AG08396 (cell line): Measurements from ENCODE around the gene DIDO1.
"Not testable (repeated sequence)": the region's sequence is repeated elsewhere in the genome, so short reads cannot be mapped to it uniquely, and the experiment has no call there.

Source experiments
- DNase-seq: peaks from one replicate; pipeline ENCODE4 v3.0.0; 2012; ENCODE audit warnings: low spot score, mixed read lengths

Gene DIDO1

GRCh38 chr20:62879275-62880146 lies 46.8 kb downstream of the DIDO1 start:
- no peak for DNase-seq

DNA sequence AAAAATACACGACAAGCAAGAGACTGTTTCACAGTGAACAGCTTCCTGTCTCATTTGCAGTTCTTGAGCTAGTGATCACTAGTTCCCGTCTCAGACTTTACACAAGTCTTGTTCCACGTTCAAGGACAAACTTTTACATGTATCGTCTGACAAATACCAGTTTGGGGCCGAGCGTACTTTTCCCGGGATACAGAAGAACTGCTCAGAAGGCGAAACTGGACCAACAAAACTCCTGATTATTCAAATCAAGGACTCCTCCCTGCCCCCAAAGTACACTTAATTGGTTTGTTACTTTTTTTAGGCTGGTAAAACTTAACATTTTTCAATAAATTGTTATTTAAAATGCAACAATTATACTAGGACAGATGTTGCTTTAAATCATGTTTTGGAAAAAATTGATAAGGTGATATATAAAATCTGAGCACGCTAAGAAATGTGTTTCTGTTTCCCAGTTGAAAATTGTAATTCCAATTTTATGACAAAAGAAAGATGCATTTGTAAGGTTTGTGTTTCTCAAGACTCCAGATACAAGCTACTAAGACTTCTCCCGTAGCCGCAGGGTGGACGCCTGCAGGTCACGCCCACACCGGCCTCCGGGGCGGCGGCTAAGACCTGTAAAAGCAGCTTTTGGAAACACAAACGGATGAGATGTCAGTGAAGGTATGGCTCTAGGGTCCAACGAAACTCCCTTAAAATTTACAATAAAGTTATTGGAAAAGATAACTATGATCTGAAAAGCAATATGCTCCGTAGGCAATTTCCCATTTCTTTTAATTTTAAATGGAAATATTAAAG lies 47.9 kb downstream of the DIDO1 start:
- no peak for DNase-seq

DNA sequence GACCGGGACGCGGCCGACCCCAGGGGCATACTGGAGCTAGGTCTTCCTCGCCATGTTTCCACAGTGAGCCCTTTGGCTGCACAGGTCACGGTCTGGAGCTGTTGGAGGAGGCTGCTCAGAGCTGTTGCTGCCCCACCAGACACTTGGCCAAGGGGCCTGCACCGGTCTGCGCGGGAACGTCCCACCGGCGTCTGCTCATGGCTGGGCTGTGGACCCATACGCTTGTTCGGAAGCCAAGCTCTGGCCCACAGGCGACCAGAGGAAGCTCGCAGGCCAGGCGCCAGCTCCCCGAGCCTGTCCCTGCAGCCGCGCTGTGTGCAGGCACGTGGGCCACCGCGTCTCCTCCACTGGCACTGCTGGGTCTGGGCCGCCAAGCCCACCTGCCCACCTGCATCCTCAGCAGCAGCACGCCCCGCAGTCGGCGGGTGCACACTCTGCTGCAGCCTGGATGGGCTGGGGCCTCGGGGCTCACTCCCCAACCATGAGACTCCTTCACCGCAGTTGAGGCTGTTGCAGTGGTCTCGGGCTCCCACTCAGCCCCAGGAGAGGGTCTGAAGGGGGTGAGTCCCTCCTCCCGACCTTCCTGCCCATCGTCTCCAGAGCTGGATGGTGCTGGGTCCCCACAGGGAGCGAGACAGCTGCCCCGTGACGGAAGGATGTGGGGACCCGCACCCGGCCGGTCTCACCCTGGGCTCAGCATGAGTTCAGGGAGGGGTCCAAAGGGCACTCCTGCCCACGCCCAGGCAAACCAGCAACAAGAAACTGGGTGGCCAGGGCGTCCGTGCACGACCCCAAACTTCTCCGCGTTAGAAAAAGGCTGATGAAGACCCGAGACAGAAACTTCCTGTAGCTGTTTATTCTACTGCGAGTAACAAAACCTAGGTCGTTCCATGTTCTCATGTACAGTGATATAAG lies 49.1 kb downstream of the DIDO1 start:
- peak; percentile 75 for DNase-seq

DNA sequence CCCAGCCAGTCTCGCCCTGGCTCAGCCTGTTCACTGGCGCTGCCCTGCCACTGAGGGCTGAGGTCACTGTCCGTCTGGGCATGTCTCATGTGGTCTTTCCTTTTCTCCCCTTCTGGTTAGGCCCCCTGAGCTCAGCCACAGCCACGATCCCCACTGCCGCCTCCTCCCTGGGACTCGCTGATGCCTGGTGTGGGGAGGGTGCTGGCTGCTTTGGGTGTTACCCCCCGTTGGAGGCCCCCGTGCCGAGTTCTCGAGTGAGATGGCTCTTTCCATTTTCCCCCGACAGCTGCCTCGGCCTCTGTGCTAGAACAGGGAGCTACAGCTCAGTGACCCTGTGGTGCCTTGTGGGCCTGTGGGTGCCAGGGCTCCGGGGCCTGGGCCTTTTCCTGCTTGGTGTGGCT lies 49.8 kb downstream of the DIDO1 start:
- no peak for DNase-seq

DNA sequence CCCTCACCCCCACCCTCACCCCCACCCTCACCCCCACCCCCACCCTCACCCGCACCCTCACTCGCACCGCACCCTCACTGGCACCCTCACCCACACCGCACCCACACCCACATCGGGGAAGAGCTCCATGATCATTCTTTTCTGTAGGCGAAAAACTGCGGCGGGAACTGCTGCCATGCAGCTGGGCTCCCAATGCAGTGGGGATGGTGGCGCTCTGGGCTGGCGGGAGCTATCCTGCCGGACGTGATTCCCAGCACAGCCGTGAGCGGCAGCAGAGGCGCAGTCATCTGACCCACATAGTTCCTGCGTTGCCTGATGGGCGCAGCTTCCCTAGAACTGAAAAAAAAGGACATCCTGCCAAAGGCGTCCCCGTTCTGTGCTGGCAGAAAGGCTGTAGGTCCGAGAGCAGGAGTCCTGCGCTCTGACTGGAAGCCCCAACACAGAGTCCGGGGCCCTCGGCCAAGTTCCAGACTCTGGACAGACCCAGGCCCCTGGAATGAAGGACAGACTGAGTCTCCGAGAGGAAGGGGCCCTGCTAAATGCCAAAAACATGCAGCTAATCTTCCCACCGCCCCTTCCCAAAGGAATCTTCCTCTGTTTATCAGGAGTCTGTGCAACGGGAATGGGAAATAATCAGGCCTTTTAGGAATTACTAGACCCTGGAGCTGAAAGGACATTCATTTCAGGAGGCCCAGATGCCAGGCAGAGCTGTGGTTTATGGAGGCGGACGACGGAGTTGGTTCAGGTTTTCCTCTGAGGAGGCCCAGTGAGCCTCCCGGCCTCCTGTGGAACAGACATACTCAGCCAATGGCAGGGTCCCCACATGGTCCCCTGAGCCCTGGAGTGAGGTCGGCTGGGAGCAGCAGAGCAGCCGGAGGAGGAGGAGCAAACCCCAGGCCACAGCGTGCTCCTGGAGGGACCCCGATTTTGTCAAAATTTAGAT lies 50.6 kb downstream of the DIDO1 start:
- DNase-seq: peak; percentile 93

- no peak for DNase-seq
These were observed 51.4 kb downstream of the DIDO1 start for GRCh38 chr20:62874964-62875344.

DNA sequence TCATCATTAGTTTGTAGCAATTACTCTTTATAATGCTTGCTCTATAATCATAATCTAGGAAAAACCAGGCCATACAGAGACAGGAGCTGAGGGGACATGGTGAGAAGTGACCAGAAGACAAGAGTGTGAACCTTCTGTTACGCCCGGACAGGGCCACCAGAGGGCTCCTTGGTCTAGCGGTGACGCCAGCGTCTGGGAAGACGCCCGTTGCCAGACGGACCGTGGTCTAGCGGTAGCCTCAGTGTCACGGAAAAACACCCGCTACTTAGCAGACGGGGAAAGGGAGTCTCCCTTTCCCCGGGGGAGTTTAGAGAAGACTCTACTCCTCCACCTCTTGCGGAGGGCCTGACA lies 52.6 kb downstream of the DIDO1 start:
- not testable (repeated sequence) for DNase-seq

- DNase-seq: no peak
These were observed 53.0 kb downstream of the DIDO1 start for GRCh38 chr20:62873280-62873679.

- DNase-seq: no peak
These were observed 53.4 kb downstream of the DIDO1 start for GRCh38 chr20:62872862-62873261.

DNA sequence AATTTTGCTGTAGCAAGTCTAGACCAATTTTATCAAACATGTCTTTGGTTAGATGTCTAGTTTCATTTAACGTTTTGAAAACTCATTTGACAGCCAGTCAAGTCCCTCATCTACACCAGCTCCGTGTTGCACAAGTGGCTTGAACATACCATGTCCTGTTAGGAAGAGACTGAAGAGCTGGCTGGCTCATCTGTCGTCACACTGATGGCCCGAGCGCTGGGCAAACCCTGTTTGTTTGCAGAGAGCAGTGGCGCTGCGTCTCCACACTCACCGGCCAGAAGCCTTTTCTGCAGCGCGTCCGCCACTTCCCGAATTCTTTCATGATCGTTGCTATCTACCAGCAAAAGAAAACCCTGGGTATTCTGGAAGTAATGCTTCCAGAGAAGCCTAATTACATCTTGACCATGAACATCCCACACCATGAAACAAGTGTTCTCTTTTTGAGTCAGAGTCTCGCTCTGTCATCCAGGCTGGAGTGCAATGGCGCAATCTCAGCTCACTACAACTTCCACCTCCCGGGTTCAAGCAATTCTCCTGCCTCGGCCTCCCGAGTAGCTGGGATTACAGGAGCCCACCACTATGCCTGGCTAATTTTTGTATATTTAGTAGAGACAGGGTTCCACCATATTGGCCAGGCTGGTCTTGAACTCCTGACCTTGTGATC lies 54.0 kb downstream of the DIDO1 start:
- no peak for DNase-seq

DNA sequence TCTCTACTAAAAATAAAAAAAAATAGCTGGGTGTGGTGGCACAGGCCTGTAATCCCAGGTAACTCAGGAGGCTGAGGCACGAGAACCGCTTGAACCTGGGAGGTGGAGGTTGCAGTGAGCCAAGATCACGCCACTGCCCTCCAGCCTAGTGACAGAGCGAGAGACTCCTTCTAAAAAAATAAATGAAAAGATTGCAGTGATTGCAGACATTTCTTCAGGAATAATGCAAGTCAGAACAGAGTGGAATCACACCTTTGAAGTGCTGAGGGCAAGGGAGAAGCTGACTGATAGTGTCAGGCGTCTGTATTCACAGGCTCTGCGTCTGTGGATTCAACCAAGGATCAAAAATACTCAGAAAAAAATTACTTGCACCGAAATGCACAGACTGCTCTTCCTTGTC lies 62.1 kb downstream of the DIDO1 start:
- DNase-seq: no peak

DNA sequence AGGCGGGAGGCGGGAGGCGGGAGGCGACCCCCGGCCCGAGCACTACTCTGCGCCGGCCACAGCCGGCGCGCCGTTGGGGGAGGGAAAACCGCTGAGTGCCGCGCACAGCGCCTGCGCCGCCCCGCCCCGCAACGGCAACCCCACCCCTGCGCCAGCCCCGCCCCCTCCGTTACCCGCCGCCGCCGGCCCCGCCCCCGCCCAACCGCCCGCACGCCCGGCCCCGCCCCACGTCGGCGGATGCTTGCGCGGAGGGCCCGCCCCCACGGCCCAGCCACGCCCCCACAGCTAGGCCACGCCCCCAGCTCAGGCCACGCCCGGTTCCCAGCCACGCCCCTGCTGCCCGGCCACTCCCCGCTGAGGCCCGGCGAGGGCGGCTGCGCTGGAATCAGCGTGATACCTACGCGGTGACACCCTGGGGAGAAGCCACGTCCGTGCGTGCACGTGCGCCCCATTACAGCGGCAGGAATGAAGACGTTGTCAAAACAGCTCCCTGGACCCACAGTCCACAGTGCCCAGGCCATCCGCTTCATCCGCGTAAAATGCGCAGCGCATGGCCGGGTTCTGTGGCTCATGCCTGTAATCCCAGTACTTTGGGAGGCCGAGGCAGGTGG lies 64.5 kb downstream of the DIDO1 start, which contains the start of gene TCFL5:
Gene TCFL5, minus strand, starts transcription at position 97 of the 611 bp plus-strand sequence. CDS start 152 bp downstream, outside the sequence.
- DNase-seq: peak; percentile 99

DNA sequence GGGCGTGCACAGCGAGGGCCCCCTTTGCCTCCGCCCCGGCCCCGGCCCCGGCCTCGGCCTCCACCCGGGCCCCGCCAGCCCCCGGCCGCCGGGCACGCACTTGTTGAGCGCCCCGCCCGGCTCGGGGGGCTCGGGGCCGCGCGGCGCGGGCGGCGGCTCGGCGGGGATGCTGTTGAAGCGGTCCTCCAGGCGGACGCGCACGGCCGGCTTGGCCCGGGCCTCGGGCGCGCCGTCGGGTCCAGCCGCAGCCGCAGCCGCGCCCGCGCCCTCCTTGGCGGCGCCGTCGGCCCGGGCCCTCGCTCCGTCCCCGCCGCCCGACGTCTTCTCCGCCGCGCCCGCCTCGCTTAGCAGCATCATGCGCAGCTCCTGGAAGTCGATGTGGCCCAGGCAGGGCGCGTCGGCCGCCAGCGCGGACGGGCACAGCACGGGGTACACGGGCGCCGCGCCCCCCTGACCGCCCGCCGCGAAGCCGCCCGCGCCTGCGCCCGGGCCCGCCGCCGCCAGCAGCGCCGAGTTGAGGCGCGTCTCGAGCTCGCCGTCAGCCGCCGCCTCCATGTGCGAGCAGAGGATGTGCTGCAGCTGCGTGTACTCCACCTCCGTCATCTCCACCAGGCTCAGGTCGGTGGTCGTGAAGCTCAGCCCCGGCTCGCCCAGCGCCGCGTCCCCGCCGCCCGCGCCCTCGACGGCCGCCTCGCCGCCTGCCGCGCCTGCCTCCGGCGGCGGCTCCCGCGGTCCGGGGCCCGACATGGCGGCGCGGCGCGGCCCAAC lies 65.2 kb downstream of the DIDO1 start:
- no peak for DNase-seq

DNA sequence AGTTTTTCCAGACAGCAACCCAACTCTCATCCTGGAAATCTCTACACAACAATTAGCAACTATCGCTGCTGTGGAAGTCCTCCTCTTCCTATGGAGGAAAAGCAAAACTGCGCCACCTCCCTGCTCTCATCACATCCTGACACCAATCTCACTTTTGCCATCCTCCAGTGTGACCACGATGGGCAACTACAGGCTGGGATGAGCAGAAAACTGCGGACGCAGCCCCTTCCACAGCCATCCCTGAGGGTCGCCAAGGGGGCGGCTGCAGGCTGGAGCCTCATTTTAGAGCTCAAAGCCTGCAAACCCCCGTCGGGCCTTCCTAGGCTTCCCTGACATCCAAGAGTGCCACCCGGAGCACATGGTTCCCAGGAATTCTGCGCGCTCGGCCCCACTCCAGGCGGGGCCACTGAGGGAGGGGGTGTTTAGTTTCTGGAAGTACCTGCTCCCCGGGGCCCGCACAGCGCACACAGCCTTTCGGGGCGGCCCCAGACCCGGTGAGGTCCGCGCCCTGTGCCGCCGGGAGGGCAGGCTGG lies 65.8 kb downstream of the DIDO1 start:
- no peak for DNase-seq

DNA sequence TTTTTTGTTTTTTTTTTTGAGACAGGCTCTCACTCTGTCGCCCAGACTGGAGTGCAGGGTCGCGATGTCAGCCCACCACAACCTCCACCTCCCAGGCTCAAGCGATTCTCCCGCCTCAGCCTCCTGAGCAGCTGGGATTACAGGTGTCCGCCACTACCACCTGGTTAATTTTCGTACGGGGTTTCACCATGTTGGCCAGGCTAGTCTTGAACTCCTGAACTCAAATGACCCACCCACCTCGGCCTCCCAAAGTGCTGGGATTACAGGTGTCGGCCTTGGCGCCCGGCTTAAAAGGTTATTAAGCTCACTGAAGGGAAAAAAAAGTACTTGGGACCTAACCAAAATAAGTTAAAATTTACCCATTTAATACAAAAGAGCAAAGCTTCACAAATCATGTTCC lies 66.6 kb downstream of the DIDO1 start:
- no peak for DNase-seq

GRCh38 chr20:62858058-62858830 lies 68.1 kb downstream of the DIDO1 start:
- no peak for DNase-seq

GRCh38 chr20:62856931-62857619 lies 69.2 kb downstream of the DIDO1 start:
- DNase-seq: no peak

DNA sequence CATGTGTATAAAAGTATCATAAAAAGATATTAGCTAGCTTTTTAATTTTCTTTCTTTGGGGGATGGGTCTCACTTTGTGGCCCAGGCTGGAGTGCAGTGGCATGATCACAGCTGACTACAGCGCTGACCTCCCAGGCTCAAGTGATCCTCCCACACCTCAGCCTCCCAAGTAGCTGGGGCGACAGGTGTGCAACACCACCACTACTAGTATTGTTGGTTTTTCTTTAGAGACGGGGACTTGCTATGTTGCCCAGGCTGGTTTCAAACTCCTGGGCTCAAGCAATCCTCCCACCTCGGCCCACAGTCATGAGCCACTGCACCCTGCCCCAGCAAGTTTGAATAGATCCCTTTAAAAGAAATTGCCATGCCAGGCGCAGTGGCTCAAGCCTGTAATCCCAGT lies 71.2 kb downstream of the DIDO1 start:
- DNase-seq: no peak
